22Rv1 (cell line): Measurements from ENCODE around the gene PFKFB1.
"Not testable (repeated sequence)": the region's sequence is repeated elsewhere in the genome, so short reads cannot be mapped to it uniquely, and the experiment has no call there.

Experiments used
- ZFX ChIP-seq: fragments of 450-650 bp; IDR thresholded peaks from 2 replicates; pipeline ENCODE4 v1.6.1; 2017; ENCODE audit warnings: antibody characterized with exemption, borderline replicate concordance
- TF ChIP-seq, protein P1 (sequence below): fragments of 450-650 bp; IDR thresholded peaks from 2 replicates; pipeline ENCODE4 v1.5.1; 2017; ENCODE audit warnings: mild to moderate bottlenecking

DNA sequence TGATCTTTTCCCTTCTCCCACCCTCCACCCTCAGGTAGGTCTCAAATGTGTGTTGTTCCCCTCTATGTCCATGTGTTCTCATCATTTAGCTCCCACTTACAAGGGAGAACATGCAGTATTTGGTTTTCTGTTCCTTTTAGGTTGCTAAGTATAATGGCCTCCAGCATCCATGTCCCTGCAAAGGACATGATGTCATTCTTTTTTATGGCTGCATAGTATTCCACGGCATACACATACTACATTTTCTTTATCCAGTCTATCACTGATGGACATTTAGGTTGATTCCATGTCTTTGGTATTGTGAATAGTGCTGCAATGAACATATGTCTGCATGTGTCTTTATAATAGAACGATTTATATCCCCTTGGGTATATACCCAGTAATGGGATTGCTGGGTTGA, 10.7 kb downstream of the PFKFB1 start:
- TF ChIP-seq, protein P1, sequence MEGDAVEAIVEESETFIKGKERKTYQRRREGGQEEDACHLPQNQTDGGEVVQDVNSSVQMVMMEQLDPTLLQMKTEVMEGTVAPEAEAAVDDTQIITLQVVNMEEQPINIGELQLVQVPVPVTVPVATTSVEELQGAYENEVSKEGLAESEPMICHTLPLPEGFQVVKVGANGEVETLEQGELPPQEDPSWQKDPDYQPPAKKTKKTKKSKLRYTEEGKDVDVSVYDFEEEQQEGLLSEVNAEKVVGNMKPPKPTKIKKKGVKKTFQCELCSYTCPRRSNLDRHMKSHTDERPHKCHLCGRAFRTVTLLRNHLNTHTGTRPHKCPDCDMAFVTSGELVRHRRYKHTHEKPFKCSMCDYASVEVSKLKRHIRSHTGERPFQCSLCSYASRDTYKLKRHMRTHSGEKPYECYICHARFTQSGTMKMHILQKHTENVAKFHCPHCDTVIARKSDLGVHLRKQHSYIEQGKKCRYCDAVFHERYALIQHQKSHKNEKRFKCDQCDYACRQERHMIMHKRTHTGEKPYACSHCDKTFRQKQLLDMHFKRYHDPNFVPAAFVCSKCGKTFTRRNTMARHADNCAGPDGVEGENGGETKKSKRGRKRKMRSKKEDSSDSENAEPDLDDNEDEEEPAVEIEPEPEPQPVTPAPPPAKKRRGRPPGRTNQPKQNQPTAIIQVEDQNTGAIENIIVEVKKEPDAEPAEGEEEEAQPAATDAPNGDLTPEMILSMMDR, result not testable (repeated sequence)
- not testable (repeated sequence) for TF ChIP-seq ZFX
